MV-4-11 (cell line): Measurements from ENCODE around the gene WHAMM.
"Not testable (repeated sequence)": the region's sequence is repeated elsewhere in the genome, so short reads cannot be mapped to it uniquely, and the experiment has no call there.

Source experiments
- DNase-seq: peaks from one replicate; lab custom pipeline; 2025; lab: John Stamatoyannopoulos, UW

Gene WHAMM

DNA sequence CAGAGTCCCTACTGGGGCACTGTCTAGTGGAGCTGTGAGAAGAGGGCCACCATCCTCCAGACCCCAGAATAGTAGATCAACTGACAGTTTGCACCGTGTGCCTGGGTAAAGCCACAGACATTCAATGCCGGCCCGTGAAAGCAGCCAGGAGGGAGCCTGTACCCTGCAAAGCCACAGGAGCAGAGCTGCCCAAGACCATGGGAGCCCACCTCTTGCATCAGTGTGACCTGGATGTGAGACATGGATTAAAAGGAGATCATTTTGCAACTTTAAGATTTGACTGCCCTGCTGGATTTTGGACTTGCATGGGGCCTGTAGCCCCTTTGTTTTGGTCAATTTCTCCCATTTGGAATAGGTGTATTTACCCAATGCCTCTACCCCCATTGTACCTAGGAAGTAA, 56.6 kb downstream of the WHAMM start:
- DNase-seq, result not testable (repeated sequence)

DNA sequence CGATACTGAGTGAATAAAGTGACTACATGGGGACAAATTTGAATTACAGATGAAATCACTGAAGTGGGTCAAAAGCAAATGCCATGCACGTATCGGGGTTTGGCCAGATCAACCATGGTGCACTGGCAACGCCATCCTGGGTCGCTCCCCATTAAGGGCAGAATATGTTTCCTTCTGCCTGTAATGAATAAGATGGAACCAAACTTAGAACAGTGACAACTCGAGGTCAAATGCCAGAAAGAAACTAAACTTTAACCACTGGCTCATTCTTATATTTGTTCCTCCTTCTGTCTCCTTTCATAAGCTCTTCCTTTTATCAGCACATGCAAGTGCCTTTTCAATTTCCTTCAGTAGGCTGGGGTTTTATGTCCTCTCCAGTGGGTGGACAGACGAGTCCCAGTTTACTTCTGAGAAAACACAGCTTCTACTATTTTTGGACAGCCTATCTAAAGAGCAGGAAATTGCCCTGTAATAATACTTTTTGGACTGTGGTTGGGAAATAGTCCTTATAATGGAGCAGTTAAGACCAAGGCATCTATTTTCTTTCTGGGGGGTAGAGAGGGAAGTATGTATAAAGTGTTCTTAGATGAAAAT, 61.4 kb downstream of the WHAMM start:
- peak; percentile 89 for DNase-seq

- peak; percentile 74 for DNase-seq
These were observed 61.9 kb downstream of the WHAMM start for GRCh38 chr15:82871358-82871757.

GRCh38 chr15:82871832-82872484, 62.5 kb downstream of the WHAMM start:
- DNase-seq, result peak; percentile 51

- DNase-seq, result no peak
These were observed 63.7 kb downstream of the WHAMM start for GRCh38 chr15:82873000-82873680.

GRCh38 chr15:82874267-82874666, 64.8 kb downstream of the WHAMM start:
- no peak for DNase-seq

DNA sequence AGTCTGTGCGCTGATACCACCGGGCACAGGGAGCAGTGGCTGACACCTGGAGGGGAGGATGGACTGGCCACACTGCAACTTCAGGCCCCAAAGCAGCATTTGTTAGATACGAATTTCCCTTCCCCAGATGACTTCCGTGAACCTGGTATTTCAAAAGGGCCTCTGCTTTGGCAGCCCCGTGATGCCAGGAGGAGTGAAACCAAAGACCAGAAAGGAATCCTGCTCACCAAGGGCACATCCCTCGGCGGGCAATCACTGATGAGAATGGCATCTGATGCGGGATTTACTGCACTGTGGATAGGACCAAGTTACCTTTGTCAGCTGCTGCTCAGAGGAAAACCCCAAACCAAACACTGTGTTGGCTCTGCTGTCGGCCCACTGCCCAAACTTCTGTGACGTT, 65.5 kb downstream of the WHAMM start:
- DNase-seq, result no peak

- no peak for DNase-seq
These were observed 66.1 kb downstream of the WHAMM start for GRCh38 chr15:82875411-82876003.

GRCh38 chr15:82877825-82878224, 68.4 kb downstream of the WHAMM start:
- no peak for DNase-seq

GRCh38 chr15:82878325-82878724, 68.9 kb downstream of the WHAMM start:
- DNase-seq, result no peak

GRCh38 chr15:82880704-82881103, 71.3 kb downstream of the WHAMM start:
- DNase-seq, result no peak

DNA sequence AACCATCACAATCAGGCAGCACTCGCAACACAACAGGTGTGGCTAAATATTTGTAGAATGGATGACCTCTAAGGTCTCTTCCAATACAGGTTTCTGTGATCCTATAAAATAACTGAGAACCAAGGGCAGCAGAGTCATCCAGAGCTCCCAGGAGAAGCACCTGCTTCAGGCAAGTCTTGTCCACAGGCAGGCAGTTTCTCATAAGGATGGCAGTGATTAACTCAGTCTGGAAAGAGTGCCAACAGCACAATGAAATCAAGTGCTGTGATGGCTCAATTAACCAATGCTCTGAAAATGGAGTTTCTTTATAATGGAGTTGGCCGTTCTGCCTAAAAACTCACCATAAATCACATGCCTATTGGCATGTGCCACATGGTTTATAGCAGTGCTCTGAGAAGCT, 72.3 kb downstream of the WHAMM start:
- DNase-seq, result no peak

GRCh38 chr15:82882273-82882928, 73.0 kb downstream of the WHAMM start:
- DNase-seq, result no peak
